ENCODE measurements around the gene BTBD9. TPM values are rescaled to one million over a fixed set of nuclear protein-coding genes. Genes with fewer than 3 reads are reported as not detected.

The BTBD9 gene
- total and polyA plus RNA-seq, 3 donors from 2014 or later: 11.4 to 32.8 (median 29.5) TPM

- WGBS, 2 donors: 88 to 93% methylated on average over 5 of the region's 5 CpGs
- H3K36me3 ChIP-seq (ENCODE audit: low read depth, missing control alignments): no peaks in the 10 kb centered on the region
- H3K27ac ChIP-seq: no peak overlapping the region
- no peak for DNase-seq
- no peaks in the 10 kb centered on the region for H3K27me3 ChIP-seq
- no peaks in the 10 kb centered on the region for H3K9me3 ChIP-seq
- H3K4me1 ChIP-seq: no peaks in the 10 kb centered on the region
- intact Hi-C loops (cut with DNase I; ENCODE audit: low total_unique reads): no loop called here
- H3K4me3 ChIP-seq: no peak overlapping the region
- no peak for TF ChIP-seq CTCF (IDR thresholded peaks at IDR 0.05)
- no peak for TF ChIP-seq POLR2A (IDR thresholded peaks at IDR 0.05)
Observed at GRCh38 chr6:38481211-38481836, 158.4 kb downstream of the BTBD9 start.

- H3K9me3 ChIP-seq: no peaks in the 10 kb centered on the region
- WGBS, 2 donors: 89% methylated on average over 4 of the region's 4 CpGs
Observed at GRCh38 chr6:38480036-38480435, 159.7 kb downstream of the BTBD9 start.

GRCh38 chr6:38479331-38479730 lies 160.4 kb downstream of the BTBD9 start:
- Histone ChIP-seq H3K27ac (no peak overlapping the region), H3K27me3 (no peaks in the 10 kb centered on the region), H3K4me1 (no peaks in the 10 kb centered on the region), H3K36me3 (ENCODE audit: low read depth, missing control alignments) (no peaks in the 10 kb centered on the region), H3K4me3 (no peak overlapping the region), H3K9me3 (no peaks in the 10 kb centered on the region)
- DNase-seq: no peak
- intact Hi-C loops (cut with DNase I; ENCODE audit: low total_unique reads): no loop called here
- WGBS, 2 donors: 97% methylated on average over 1 of the region's 1 CpG
- TF ChIP-seq CTCF (IDR thresholded peaks at IDR 0.05): no peak
- TF ChIP-seq POLR2A (IDR thresholded peaks at IDR 0.05): no peak

More at GRCh38 chr6:38480036-38480435, 159.7 kb downstream of the BTBD9 start:
- DNase-seq: no peak
- Histone ChIP-seq H3K4me1 (no peaks in the 10 kb centered on the region), H3K27me3 (no peaks in the 10 kb centered on the region), H3K4me3 (no peak overlapping the region), H3K27ac (no peak overlapping the region), H3K36me3 (ENCODE audit: low read depth, missing control alignments) (no peaks in the 10 kb centered on the region)
- TF ChIP-seq POLR2A (IDR thresholded peaks at IDR 0.05) (no peak), CTCF (IDR thresholded peaks at IDR 0.05) (no peak)
- intact Hi-C loops (cut with DNase I; ENCODE audit: low total_unique reads): no loop called here

- no peak for TF ChIP-seq CTCF (IDR thresholded peaks at IDR 0.05)
- no peak for TF ChIP-seq POLR2A (IDR thresholded peaks at IDR 0.05)
- Histone ChIP-seq H3K9me3 (no peaks in the 10 kb centered on the region), H3K36me3 (ENCODE audit: low read depth, missing control alignments) (no peaks in the 10 kb centered on the region), H3K27ac (no peak overlapping the region), H3K4me1 (no peaks in the 10 kb centered on the region), H3K27me3 (no peaks in the 10 kb centered on the region), H3K4me3 (no peak overlapping the region)
- 65 to 83% methylated on average over 9 of the region's 9 CpGs for WGBS, 2 donors
- intact Hi-C loops (cut with DNase I; ENCODE audit: low total_unique reads): no loop called here
- no peak for DNase-seq
Observed at GRCh38 chr6:38477680-38478260, 162.0 kb downstream of the BTBD9 start.

- no peak overlapping the region for H3K27ac ChIP-seq
- intact Hi-C loops (cut with DNase I; ENCODE audit: low total_unique reads): no loop called here
- H3K36me3 ChIP-seq (ENCODE audit: low read depth, missing control alignments): no peaks in the 10 kb centered on the region
- H3K9me3 ChIP-seq: no peaks in the 10 kb centered on the region
- no peaks in the 10 kb centered on the region for H3K4me1 ChIP-seq
- DNase-seq: no peak
- no peak for TF ChIP-seq CTCF (IDR thresholded peaks at IDR 0.05)
- no peak for TF ChIP-seq POLR2A (IDR thresholded peaks at IDR 0.05)
- H3K4me3 ChIP-seq: no peak overlapping the region
- 92 to 96% methylated on average over 1 of the region's 1 CpG for WGBS, 2 donors
- H3K27me3 ChIP-seq: no peaks in the 10 kb centered on the region
Observed at GRCh38 chr6:38476888-38477287, 162.8 kb downstream of the BTBD9 start.
